Raji (cell line): ENCODE data around the gene TSC22D2.

Experiments
- POLR2A ChIP-seq: IDR thresholded peaks from 2 replicates; pipeline ENCODE4 v1.6.1; 2011; ENCODE audit warnings: low read depth, low read length, control low read depth; ENCODE audit not compliant: insufficient read depth

TSC22D2 gene

DNA sequence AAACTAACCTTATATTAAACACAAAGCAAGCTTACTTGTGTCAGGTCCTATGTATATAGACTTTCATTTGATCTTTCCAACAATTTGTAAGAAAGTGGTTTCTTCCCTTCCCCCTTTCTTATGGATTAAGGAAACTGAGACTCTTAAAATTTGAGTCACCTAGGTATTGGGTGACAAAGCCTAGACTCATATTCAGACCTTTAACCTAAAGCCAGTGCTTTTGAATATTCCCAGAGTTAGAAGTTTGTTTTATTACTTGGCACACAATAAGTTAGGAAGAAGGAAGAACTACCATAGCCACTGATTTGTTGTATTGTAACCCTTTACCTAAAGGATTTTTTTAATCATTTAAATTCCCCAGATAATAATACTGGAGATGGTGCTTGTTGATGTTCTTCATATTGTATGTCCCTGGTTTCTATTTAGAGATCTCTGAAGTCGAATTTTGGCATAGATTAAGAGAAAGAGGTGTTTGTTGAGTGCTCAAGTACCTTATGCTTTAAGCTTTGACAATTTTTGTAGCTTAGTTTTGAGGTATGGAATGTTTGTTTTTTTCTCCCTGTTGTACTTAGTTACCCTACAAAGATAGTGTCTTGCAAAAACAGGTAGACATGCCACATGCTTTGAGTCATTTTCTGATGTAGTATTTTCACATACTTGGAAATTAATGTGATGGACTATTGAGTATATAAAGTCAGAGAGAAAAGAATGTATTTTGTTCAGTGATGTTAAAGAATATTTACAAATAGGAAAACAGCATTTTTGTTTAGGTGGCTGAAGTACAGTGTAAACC lies 11.2 kb downstream of the TSC22D2 start:
- TF ChIP-seq POLR2A, result no peak

- no peak for TF ChIP-seq POLR2A
Measured at GRCh38 chr3:150419959-150420358, 11.9 kb downstream of the TSC22D2 start.

- no peak for TF ChIP-seq POLR2A
Measured at GRCh38 chr3:150421256-150421655, 13.2 kb downstream of the TSC22D2 start.

- no peak for TF ChIP-seq POLR2A
Measured at GRCh38 chr3:150421799-150422548, 13.9 kb downstream of the TSC22D2 start.

GRCh38 chr3:150422907-150423306 lies 14.8 kb downstream of the TSC22D2 start:
- TF ChIP-seq POLR2A, result no peak

GRCh38 chr3:150423761-150424160 lies 15.7 kb downstream of the TSC22D2 start:
- TF ChIP-seq POLR2A, result no peak

GRCh38 chr3:150426292-150426691 lies 18.2 kb downstream of the TSC22D2 start:
- TF ChIP-seq POLR2A, result no peak

DNA sequence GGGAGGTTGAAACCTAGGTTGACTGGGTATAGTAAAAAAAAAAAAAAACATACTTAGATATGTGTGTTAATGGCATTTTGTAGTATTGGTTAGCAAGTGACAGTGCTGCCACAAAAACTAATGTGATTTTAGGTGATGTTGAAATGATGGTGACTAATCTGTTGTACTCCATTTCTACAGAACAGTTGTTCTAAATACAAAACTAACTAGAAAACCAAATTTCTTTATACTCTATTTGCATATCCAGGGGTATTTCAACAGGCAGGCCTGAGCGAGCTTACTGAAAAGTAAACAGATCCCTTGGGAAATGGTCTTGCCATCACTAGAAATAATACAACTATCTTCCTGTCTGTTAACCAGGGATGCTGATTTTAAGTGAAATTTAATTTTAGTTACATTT lies 20.5 kb downstream of the TSC22D2 start:
- TF ChIP-seq POLR2A, result no peak

DNA sequence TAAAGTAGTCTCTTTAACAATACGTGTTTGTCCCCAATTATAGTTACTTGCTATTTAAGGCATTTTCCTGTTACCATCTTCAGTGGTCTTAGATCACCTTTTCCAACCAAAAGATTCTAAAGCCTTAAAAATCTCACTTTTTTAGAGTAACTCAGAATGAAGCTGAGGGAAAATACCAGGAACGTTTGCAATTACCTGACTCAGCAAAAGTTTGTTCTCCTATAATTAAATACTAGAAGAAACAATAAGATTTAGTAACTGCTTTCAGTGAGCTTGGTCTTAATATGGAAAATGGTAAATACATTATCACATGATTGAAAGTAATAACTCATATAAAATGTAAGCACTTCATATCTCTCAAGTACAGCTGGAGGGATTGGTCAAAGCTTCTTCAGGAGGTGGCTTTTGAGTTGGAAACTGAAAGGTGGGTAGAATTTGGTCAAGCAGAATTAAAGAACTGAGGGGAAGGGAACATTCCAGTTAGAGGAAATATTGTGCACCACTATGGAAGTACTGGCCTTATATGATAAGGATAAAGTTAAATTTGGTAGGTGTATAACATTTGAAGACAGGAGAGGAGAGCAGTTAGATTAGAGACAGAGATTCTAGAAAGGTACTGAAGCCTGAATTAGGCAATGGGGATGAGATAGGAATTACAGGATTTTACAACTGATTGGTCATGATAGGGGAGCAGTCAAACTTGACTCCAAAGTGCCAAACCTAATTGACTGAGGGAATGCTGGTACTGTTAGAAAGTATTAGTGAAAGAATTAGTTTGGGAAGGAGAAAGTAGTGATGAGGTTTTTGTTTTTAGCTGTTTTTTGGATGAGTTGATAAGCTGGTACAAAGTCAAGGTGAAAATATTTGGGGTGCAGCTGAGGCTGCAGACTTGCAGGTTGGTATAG lies 21.9 kb downstream of the TSC22D2 start:
- TF ChIP-seq POLR2A, result no peak

GRCh38 chr3:150433347-150433746 lies 25.2 kb downstream of the TSC22D2 start:
- no peak for TF ChIP-seq POLR2A

GRCh38 chr3:150434234-150434633 lies 26.1 kb downstream of the TSC22D2 start:
- TF ChIP-seq POLR2A, result no peak

DNA sequence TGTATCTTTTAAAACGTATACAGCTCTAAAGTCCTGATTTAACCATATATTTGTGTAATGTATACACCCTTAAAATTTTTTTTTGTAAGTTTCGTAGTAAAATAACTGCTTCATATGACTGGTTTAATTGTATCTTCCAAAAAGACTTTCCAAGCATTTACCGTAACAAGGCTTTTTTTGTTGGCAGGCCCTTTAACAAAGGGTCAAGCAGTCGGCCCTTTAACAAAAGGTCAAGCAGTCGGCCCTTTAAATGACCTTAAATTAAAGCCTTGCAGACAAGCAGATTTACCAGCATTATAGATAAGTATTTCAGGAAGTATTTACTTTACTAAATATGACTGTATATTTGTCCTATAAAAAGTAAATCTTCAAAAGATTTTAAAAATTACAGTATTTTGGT lies 28.1 kb downstream of the TSC22D2 start:
- TF ChIP-seq POLR2A, result no peak

DNA sequence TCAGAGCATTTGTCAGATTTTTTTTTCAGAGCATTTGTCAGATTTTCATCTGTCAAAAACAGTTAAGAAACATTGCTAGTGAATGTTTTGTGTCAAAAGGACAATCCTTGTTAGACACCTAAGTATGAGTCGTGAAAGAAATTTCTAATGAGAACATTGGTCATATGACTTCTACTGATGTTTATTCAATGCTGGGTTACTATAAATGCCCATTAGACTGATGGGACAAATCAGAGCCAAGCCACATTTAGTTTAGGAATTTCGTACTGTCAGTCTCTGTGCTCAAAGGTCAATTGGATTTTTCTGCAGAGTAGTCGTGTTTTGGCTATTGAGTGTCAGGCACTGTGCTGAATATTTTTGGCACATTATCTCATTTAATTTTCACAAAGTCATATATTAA lies 31.6 kb downstream of the TSC22D2 start:
- TF ChIP-seq POLR2A, result no peak

DNA sequence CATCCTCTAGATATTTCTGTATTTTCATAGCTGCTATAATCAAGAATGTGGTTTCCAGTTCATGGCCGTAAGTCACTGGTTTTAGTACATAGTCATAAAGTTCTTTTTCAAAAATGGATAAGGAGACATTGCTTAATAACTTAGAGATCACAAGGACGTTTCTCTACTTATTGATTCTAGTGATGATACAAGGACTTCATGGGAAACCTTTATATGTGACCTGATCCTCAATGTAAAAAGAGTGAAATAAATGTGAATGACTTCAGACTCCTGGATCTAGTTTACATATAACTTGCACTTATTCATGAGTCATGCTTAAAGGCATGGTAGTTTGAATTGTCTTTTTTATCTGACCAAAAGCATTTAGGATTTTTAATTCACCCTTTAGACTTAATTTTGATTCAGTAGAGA lies 35.2 kb downstream of the TSC22D2 start:
- TF ChIP-seq POLR2A, result no peak

- TF ChIP-seq POLR2A, result no peak
Measured at GRCh38 chr3:150444371-150444770, 36.3 kb downstream of the TSC22D2 start.
